Ishikawa (cell line): ENCODE measurements around the gene TRPV4.

Experiments used
- CREB1 ChIP-seq: IDR thresholded peaks from 2 replicates; pipeline ENCODE4 v1.6.1; 2012; ENCODE audit warnings: low read depth
- EP300 ChIP-seq: IDR thresholded peaks from 2 replicates; pipeline ENCODE4 v1.6.1; 2012; ENCODE audit warnings: borderline replicate concordance
- REST ChIP-seq: IDR thresholded peaks from 2 replicates; pipeline ENCODE4 v1.6.1; 2012; ENCODE audit warnings: low read depth, mild to moderate bottlenecking
- TAF1 ChIP-seq: IDR thresholded peaks from 2 replicates; pipeline ENCODE4 v1.6.1; 2012; ENCODE audit warnings: low read depth, mild to moderate bottlenecking
- USF1 ChIP-seq: IDR thresholded peaks from 2 replicates; pipeline ENCODE4 v1.6.1; 2012

- TF ChIP-seq USF1 (no peak), REST (no peak), CREB1 (no peak), EP300 (no peak), TAF1 (no peak)
These were observed 25.1 kb downstream of the TRPV4 start for GRCh38 chr12:109807954-109808643.
